IPS-15b (cell line): Measurements from ENCODE around the gene ZBTB7C.

Experiments used
- H3K27me3 ChIP-seq: one replicate; pipeline ENCODE4 v1.6.1; 2013; ENCODE audit warnings: low read length; ENCODE audit not compliant: control insufficient read depth, insufficient read depth
- H3K36me3 ChIP-seq: one replicate; pipeline ENCODE4 v1.6.1; 2013; ENCODE audit warnings: low read length; ENCODE audit not compliant: control insufficient read depth, insufficient read depth
- H3K4me1 ChIP-seq: one replicate; pipeline ENCODE4 v1.6.1; 2013; ENCODE audit warnings: mild to moderate bottlenecking, low read length; ENCODE audit not compliant: control insufficient read depth, insufficient read depth
- H3K4me3 ChIP-seq: one replicate; pipeline ENCODE4 v1.5.1; 2013; ENCODE audit warnings: low read depth, low read length
- H3K9ac ChIP-seq: one replicate; pipeline ENCODE4 v1.6.1; 2013; ENCODE audit warnings: low read depth, mild to moderate bottlenecking, low read length
- H3K9me3 ChIP-seq: one replicate; pipeline ENCODE4 v1.6.1; 2013; ENCODE audit warnings: mild to moderate bottlenecking, low read length; ENCODE audit not compliant: control insufficient read depth, insufficient read depth

The ZBTB7C gene

DNA sequence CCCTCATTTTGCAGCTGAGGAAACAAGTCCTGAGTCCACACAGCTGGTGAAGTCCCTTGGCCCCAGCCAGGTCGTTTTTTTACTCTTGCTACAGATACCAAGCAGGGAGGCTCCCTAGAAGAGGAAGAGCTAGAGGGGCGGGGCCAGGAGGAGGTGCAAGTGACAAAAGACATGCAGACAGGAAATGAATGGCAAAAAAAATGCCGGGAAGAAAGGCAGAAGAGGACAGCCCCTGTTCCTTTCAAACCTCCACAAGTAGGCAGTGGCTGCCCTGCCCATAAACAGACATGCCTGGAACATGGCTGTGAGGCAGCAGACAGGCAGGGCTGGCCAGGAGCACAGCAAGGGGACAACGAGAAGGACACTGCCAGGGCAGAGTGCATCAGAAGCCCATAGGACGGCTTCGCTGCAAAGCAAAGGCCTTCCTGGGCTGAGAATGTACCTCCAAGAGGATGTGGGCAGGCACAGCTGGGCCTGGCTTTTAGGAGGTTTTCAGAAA lies 108.7 kb downstream of the ZBTB7C start:
- Histone ChIP-seq H3K4me3 (no peak overlapping the region), H3K27me3 (no peaks in the 10 kb centered on the region), H3K4me1 (peaks cover 2% of the 10 kb centered on the region), H3K36me3 (no peaks in the 10 kb centered on the region), H3K9me3 (no peaks in the 10 kb centered on the region), H3K9ac (peak overlapping the region; percentile 32)

DNA sequence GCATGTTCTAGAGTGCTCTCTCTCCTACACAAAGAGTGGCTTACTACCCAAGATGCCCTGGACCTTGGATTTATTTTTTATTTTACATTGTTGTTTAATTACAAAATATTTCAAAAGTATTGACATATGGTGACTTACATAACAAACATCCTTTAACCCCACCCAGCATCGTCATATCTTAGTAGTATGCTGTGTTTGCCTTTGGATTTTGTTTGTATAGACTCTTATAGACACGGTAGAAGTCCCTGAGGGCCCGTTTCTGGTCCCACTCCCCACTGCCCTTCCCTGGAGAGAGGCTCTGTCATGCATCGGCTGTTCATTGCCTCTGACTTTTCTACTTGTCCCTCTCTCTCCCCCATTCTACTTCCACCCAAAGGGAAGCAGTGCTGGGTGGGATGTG lies 112.0 kb downstream of the ZBTB7C start:
- Histone ChIP-seq H3K4me3 (no peak overlapping the region), H3K36me3 (no peaks in the 10 kb centered on the region), H3K9me3 (no peaks in the 10 kb centered on the region), H3K4me1 (peaks cover 4% of the 10 kb centered on the region), H3K27me3 (no peaks in the 10 kb centered on the region), H3K9ac (no peak overlapping the region)

GRCh38 chr18:48296581-48296980 lies 112.6 kb downstream of the ZBTB7C start:
- Histone ChIP-seq H3K27me3 (no peaks in the 10 kb centered on the region), H3K4me1 (peaks cover 4% of the 10 kb centered on the region), H3K4me3 (no peak overlapping the region), H3K36me3 (no peaks in the 10 kb centered on the region), H3K9me3 (no peaks in the 10 kb centered on the region), H3K9ac (no peak overlapping the region)

GRCh38 chr18:48295586-48296311 lies 113.4 kb downstream of the ZBTB7C start:
- no peaks in the 10 kb centered on the region for H3K36me3 ChIP-seq
- no peak overlapping the region for H3K9ac ChIP-seq
- no peaks in the 10 kb centered on the region for H3K27me3 ChIP-seq
- H3K4me3 ChIP-seq: no peak overlapping the region
- H3K4me1 ChIP-seq: peaks cover 4% of the 10 kb centered on the region
- no peaks in the 10 kb centered on the region for H3K9me3 ChIP-seq

DNA sequence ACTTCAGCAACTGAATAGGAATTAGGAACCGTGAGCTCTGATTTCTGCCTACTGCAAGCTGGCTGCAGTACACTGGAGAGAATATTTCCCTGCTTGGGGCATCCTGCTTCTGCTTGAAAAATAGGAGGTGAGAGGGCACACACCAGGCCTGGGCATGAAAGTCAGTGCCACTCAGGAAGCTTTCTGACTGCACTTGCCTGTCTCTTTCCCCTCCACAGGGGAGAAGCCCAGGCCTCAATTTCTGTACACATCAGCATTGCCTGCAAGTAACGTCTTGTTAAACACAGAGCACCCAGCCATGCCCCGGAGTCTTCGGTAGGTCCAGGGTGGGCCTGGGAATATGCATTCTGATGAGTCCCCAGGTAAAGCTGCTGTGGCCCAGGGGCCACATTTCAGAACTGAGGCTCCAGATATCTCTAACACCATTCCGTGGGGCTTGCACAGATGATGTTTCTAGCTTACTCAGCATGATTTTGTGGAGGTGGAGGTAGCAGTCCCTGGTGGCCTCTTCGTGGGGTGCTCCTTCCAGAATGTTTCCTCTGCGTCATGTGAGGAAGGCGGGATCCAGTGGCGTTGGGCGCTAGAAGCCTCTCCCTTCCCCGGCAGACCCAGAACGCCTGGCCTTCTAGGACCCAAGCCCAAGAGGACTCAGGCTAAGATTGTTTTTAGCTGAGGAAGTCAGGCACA lies 114.1 kb downstream of the ZBTB7C start:
- H3K4me3 ChIP-seq: no peak overlapping the region
- H3K27me3 ChIP-seq: no peaks in the 10 kb centered on the region
- H3K9ac ChIP-seq: peak overlapping the region; percentile 73
- H3K4me1 ChIP-seq: peaks cover 4% of the 10 kb centered on the region
- no peaks in the 10 kb centered on the region for H3K9me3 ChIP-seq
- H3K36me3 ChIP-seq: no peaks in the 10 kb centered on the region

- no peaks in the 10 kb centered on the region for H3K27me3 ChIP-seq
- H3K36me3 ChIP-seq: no peaks in the 10 kb centered on the region
- peaks cover 4% of the 10 kb centered on the region for H3K4me1 ChIP-seq
- H3K9me3 ChIP-seq: no peaks in the 10 kb centered on the region
- no peak overlapping the region for H3K9ac ChIP-seq
- H3K4me3 ChIP-seq: no peak overlapping the region
Observed at GRCh38 chr18:48293954-48294898, 115.0 kb downstream of the ZBTB7C start.

DNA sequence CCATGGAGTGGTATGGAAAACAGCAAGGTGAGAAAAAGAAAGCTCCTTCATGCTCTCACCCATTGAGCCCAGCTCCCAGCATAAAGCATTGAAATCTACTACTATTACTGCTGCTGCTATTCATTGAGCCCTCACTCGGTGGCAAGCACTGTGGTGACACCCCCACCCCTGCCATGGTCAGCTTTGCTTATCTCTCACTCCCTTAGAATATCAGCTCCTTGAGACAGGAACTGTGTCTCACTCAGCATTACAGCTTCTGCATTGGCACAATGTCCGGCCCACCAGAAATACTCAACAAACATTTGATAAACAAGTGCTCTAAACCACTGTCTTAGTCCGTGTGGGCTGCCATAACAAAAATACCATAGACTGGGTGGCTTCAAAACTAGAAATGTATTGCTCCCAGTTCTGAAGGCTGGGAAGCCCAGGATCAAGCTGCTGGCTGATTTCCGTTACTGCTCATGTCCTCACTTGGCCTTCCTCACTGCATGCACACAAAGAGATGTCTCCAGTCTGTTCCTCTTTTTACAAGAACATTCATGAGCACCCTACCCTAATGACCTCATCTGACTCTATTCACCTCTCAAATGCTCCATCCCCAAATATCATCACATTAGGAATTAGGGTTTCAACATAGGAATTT lies 116.3 kb downstream of the ZBTB7C start:
- Histone ChIP-seq H3K36me3 (no peaks in the 10 kb centered on the region), H3K9ac (no peak overlapping the region), H3K27me3 (no peaks in the 10 kb centered on the region), H3K4me3 (no peak overlapping the region), H3K4me1 (peaks cover 4% of the 10 kb centered on the region), H3K9me3 (no peaks in the 10 kb centered on the region)

GRCh38 chr18:48292229-48292628 lies 117.0 kb downstream of the ZBTB7C start:
- H3K9ac ChIP-seq: no peak overlapping the region
- no peak overlapping the region for H3K4me3 ChIP-seq
- no peaks in the 10 kb centered on the region for H3K36me3 ChIP-seq
- no peaks in the 10 kb centered on the region for H3K9me3 ChIP-seq
- no peaks in the 10 kb centered on the region for H3K27me3 ChIP-seq
- peaks cover 4% of the 10 kb centered on the region for H3K4me1 ChIP-seq

DNA sequence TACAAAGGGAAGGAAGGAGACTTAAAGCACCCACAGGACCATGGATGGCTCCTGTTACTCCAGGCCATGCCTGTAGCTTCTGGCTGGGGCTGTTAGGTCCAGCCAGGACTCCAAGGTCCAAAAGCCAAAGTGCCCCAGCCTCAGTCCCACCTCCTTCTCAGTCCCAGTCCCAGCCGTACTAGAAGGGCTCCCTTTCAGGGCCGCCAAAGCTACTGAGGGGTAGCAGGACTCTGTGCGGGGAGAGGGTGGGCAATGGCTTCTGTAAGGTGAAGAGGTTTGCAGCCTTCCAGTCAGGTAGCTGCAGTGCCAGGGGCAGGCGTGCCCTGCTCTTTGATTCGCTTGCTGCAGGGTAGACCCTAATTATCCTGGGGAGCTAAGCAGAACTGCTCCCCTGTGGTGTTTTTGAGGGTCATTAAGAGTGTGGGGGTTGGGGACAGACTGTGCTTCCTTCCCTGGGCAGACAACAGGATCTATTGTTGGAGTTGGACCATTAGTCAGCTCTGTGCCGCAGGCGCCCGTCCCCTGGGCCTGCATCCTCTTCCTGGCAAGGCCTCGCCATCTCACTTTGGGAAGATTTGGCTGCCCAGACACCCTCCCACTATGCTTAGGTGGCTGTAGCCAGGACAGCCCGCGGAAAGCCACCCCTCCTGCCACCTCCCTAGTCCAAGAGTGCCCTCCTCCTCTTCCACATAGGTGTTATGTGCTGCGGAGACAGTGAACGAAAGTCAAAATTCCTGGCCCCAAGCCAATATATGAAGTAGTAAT lies 118.8 kb downstream of the ZBTB7C start:
- Histone ChIP-seq H3K4me1 (peaks cover 4% of the 10 kb centered on the region), H3K27me3 (no peaks in the 10 kb centered on the region), H3K9me3 (no peaks in the 10 kb centered on the region)

DNA sequence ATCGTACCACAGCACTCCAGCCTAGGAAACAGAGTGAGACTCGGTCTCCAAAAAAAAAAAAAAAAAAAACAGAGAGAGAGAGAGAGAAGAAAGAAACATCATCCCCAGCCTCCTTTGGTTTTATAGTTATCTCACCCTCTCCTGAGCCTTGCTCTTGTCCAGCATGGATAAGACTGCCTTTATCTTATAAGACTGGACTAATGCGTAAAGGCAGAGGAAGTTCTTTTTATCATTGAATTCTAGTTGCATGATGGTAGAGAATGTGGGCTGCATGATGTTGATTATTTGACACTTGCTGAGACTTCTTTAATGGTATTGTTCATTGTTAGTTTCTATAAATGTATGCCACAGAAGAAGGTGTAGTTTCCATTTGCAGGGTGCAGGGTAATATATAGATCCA lies 124.4 kb downstream of the ZBTB7C start:
- Histone ChIP-seq H3K27me3 (no peaks in the 10 kb centered on the region), H3K36me3 (no peaks in the 10 kb centered on the region), H3K4me1 (no peaks in the 10 kb centered on the region), H3K9me3 (no peaks in the 10 kb centered on the region), H3K9ac (no peak overlapping the region), H3K4me3 (no peak overlapping the region)

More for the DNA sequence above, 118.8 kb downstream of the ZBTB7C start:
- no peaks in the 10 kb centered on the region for H3K36me3 ChIP-seq
- H3K4me3 ChIP-seq: no peak overlapping the region
- no peak overlapping the region for H3K9ac ChIP-seq
